Stimulated activated CD4-positive, alpha-beta T cell treated with anti-CD3 and anti-CD28 coated beads, Interleukin-12 subunit alpha, Interleukin-12 subunit beta, amount 100 ng/mL, for 24 hours (primary cell): Measurements from ENCODE around the gene BCDIN3D.

Experiments used
- DNase-seq, 2 experiments: peaks; one replicate each; pipeline ENCODE4 v3.0.0-alpha.2; 2020; ENCODE audit warnings: low read depth in 2 of 2

BCDIN3D gene

DNA sequence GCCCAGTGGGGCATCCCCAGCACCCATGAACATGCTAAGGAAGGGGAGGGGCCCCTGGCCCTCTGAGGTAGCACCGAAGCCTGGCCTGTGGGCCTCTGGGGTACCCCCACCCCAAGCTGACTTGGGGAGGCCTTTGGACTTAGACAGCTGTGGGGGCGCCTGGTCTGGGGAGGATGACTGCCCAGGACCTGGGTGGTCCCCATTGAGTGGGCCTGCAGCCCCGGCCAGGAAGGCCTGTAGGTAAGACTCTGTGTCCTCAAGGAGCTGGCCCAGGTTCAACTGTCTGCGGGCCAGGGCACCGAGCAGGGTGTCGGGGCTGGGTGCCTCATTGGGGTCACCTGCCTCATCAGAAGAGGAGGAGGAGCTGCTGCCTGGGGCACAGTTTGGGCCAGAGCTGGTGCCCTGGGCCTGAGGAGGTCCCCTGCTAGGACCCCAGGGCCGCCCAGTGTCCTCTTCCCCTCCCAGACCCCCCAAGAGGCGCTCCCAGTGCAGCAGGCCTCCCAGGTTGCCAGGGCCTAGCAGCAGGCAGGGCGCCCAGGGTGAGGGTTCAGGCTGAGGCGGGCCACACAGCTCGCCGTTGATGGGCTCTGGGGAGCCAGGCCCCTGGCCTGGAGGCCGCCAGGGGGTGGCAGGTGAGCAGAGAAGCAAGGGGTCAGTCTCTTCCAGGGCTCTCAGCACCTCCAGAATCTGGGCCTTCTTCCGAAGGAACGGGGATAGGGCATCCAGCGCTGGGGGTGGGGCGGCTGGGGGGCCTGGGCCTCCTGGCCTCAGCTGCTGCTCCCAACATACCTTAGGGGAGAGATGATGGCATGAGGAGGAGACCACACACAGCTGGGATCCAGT, 46.1 kb downstream of the BCDIN3D start:
- DNase-seq: no peak

DNA sequence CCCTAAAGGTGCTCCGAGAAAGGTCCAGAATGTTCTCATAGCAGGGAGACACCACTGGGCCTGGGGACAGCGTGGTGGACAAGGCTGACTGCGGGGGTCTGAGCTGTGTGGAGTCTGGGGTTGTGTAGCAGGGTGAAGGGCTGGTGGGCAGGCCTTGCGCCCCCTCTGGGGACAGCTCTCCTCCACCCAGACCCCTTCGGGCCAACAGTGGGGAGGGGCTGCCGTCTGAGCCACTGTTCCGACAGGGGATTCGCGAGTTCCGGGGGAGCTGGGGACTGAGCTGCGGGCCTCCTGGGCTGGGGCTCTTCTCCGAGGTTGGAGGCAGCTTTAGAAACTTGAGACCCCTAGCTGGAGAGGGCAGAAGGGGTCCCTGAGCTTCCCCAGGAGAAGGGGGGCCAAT, 46.8 kb downstream of the BCDIN3D start:
- no peak for DNase-seq

- DNase-seq: no peak
These were observed 47.2 kb downstream of the BCDIN3D start for GRCh38 chr12:49795654-49796105.

GRCh38 chr12:49794811-49795653, 47.9 kb downstream of the BCDIN3D start:
- DNase-seq: no peak

- no peak for DNase-seq
These were observed 48.9 kb downstream of the BCDIN3D start for GRCh38 chr12:49794021-49794420.

DNA sequence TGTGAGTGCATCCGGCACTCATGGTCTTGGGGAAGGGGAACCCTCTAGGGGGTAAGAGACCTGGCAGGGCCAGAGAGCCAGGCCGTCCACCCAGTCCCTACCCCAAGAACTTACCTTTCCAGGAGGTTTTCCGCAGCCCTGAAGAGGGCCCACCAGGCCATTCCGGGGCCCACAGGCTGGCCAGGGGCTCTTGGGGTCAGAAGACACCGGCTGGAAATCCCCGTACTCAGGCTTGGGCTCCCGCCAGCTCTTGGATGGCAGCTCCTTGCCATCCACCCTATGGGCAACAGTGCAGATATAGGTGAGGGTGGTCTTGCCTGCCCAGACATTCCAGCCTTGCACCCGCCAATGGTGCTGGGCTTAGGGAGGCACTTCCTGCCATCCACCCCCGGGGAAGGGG, 49.3 kb downstream of the BCDIN3D start:
- no peak for DNase-seq

DNA sequence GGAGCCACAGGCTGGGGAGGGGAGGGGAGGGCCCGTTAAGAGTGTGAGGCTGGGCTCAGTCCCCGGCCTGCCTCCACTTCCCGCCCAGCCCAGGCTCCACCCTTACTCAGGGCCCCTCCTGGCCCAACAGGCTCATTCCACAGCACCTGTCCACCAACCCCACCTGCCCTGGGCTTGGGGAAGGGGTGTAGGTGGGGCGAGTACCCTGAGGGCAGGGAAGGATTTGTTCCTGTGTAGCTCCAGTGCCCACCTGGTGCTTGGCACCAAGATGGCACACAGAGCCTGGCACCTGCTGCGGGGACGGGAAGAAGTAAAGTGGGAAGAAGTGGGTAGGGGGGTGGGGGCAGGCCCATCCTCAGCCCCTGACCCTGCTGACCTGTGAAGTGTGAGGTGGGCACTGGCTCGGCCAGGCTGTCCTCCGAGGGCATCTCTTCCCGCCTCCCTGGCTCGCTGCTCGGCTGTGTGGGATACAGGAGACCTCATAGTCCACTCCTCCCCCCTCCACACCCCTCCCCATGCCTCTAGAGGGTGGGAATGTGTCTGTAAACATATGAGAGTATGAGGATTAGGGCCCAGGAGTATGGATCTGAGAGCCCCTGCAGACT, 49.8 kb downstream of the BCDIN3D start:
- no peak for DNase-seq

GRCh38 chr12:49792181-49792970, 50.5 kb downstream of the BCDIN3D start:
- DNase-seq: no peak

DNA sequence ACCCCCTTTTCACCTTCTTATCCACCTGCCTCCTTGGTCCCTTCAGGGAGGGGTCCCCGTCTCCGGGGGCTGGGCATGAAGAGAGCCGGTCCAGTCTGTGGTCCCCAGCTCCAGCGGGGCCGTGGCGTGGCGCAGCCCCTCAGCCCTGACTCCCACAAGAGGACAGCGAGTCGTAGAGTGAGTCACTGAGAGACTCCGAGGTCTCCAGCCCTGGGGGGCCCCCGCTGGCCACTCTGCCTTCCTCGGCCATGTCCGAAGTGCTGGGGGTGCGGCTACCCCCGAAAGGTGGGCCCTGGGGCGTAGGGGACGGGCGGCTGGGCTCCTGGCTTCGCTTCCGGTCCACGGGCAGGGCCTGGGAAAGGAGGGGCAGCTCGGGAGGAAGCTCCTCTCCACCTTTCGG, 51.2 kb downstream of the BCDIN3D start:
- no peak for DNase-seq

DNA sequence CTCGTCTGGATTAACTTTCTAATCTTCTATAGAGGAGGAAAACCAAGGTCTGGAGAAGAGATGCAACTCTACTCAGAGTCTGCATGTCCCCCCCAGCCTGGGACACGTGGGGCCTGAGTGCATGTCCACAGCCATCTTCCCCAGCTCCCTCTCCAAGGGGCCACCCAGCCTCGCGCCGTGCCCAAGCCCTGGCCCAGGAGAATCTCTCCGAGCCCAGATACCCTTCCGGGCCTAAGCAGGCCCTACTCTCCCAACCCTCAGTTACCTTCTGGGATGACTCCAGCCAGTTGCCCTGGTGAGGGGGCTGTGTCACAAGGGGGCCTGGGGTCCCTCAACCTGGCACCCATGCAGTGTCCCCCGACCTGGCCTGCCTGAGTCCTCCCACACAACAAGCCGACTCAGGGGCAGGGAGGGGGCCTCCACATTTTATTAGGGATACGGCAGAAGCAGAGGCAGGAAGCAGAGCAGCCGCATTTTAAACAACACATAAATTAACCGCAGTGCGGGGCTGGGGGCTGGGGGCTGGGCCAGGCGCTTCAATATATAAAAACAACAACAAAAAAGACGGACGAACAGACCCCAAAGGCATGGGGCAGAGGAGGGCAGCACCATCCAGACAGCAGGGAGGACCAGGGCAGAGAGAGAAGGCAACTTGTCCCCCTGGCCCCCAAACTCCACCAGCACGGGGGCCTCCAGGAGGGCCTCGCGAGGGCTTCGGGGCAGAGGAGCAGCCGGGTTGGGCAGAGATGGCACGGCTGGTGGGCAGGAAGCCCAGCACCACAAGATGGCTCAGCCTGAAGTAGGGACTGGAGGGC, 52.0 kb downstream of the BCDIN3D start:
- DNase-seq: no peak

GRCh38 chr12:49789992-49790391, 52.9 kb downstream of the BCDIN3D start:
- no peak for DNase-seq

DNA sequence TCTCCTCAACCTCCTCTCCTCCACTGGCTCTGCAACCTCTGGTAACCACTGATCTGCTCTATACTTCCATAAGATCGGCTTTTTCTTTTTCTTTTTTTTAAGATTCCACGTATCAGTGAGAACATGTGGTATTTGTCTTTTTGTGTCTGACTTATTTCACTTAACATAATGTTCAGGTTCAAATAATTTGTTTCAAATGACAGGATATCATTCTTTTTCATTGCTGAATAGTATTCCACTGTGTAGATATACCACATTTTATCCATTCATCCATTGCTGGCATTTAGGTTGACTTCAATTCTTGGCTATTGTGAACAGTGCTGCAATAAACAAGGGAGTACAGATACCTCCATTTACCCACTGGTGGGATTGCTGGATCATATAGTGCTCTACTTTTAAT, 55.2 kb downstream of the BCDIN3D start:
- DNase-seq: no peak
